ENCODE measurements around the gene ZNF487. TPM values are rescaled to one million over a fixed set of nuclear protein-coding genes. Genes with fewer than 3 reads are reported as not detected.

The ZNF487 gene
- total and polyA plus RNA-seq, 2 of the 13 experiments (the other 11 are each of a cell fraction or from before 2014, with no cell fraction given): 7.4 to 8.8 TPM

- TF ChIP-seq BCL3 (CRISPR knock-in tag; IDR thresholded peaks at IDR 0.05): 0 out of 2 replicates have a peak, but pooled peaks have one; percentile 32
- 0 out of 2 replicates have a peak, but pooled peaks have one; percentile 7 for TF ChIP-seq CREM (IDR thresholded peaks at IDR 0.05)
- TF ChIP-seq CREM (CRISPR knock-in tag; IDR thresholded peaks at IDR 0.05): no peak
- TF ChIP-seq ZNF326 (CRISPR knock-in tag; IDR thresholded peaks at IDR 0.05; ENCODE audit: borderline replicate concordance): no peak
- no peak for TF ChIP-seq ZNF3 (CRISPR knock-in tag; IDR thresholded peaks at IDR 0.05)
- TF ChIP-seq NFKBIZ (CRISPR knock-in tag; IDR thresholded peaks at IDR 0.05): no peak
- TF ChIP-seq HNRNPUL1 (IDR thresholded peaks at IDR 0.05; ENCODE audit: low read depth, low read length): no peak
- no peak for TF ChIP-seq SOX13 (IDR thresholded peaks at IDR 0.05)
- peak in 1 of 2 experiments; percentile 20; a peak in 1 of 4 replicates for TF ChIP-seq SOX13 (CRISPR knock-in tag; conservative IDR thresholded peaks at IDR 0.05 in 1 of 2, IDR thresholded peaks at IDR 0.05 in 1 of 2)
- no peak for TF ChIP-seq ZNF576 (CRISPR knock-in tag; IDR thresholded peaks at IDR 0.05)
- TF ChIP-seq LCORL (IDR thresholded peaks at IDR 0.05): no peak
- no peak for TF ChIP-seq LCORL (CRISPR knock-in tag; IDR thresholded peaks at IDR 0.05)
- TF ChIP-seq SMAD9 (CRISPR knock-in tag; IDR thresholded peaks at IDR 0.05): no peak
- no peak for TF ChIP-seq DPF2 (CRISPR knock-in tag; IDR thresholded peaks at IDR 0.05; ENCODE audit: borderline replicate concordance, low read depth)
- TF ChIP-seq XBP1 (CRISPR knock-in tag; IDR thresholded peaks at IDR 0.05): 0 out of 2 replicates have a peak, but pooled peaks have one; percentile 45
- peak; percentile 36 for TF ChIP-seq ZNF18 (CRISPR knock-in tag; IDR thresholded peaks at IDR 0.05; ENCODE audit: insufficient replicate concordance)
- TF ChIP-seq IKZF4 (CRISPR knock-in tag; IDR thresholded peaks at IDR 0.05; ENCODE audit: borderline replicate concordance, low read depth, not compliant biosample characterization): peak; percentile 16
- peak; percentile 59; the same call in 1 of the 2 replicates for TF ChIP-seq ZNF792 (CRISPR knock-in tag; IDR thresholded peaks at IDR 0.05)
- TF ChIP-seq CEBPG (CRISPR knock-in tag; IDR thresholded peaks at IDR 0.05): no peak
- TF ChIP-seq ZBTB21 (CRISPR knock-in tag; IDR thresholded peaks at IDR 0.05): no peak
- TF ChIP-seq ZKSCAN1 (IDR thresholded peaks at IDR 0.05; ENCODE audit: low read length): no peak
- TF ChIP-seq KDM5B (CRISPR knock-in tag; IDR thresholded peaks at IDR 0.05; ENCODE audit: borderline replicate concordance): peak; percentile 29; the same call in 1 of the 2 replicates
- TF ChIP-seq ZNF251 (CRISPR knock-in tag; IDR thresholded peaks at IDR 0.05): no peak
- no peak for TF ChIP-seq RAD51 (IDR thresholded peaks at IDR 0.05; ENCODE audit: borderline replicate concordance)
- peak; percentile 41; the same call in 1 of the 2 replicates for TF ChIP-seq PHF8 (CRISPR knock-in tag; IDR thresholded peaks at IDR 0.05)
- peak; percentile 63; the same call in 1 of the 2 replicates for TF ChIP-seq CENPT (CRISPR knock-in tag; IDR thresholded peaks at IDR 0.05; ENCODE audit: low read depth)
- TF ChIP-seq ZEB1 (IDR thresholded peaks at IDR 0.05; ENCODE audit: insufficient replicate concordance, low read depth): no peak
- TF ChIP-seq ZNF331 (CRISPR knock-in tag; IDR thresholded peaks at IDR 0.05): peak; percentile 66
- peak; percentile 76 for TF ChIP-seq ASH2L (IDR thresholded peaks at IDR 0.05; ENCODE audit: insufficient read length, low read depth, low read length)
Measured at GRCh38 chr10:43396061-43396927, 40.6 kb upstream of the ZNF487 start (continued).

All from HepG2 (cell line).